GM12891 (cell line): ENCODE data around the gene UBE2U.

Source experiments
- POLR2A ChIP-seq: IDR thresholded peaks from 2 replicates; pipeline ENCODE4 v1.6.1; 2011; ENCODE audit warnings: low read depth, low read length, control low read depth
- POLR2AphosphoS5 ChIP-seq: IDR thresholded peaks from 2 replicates; pipeline ENCODE4 v1.6.1; 2011; ENCODE audit warnings: low read depth, low read length, control low read depth
- POU2F2 ChIP-seq: IDR thresholded peaks from 2 replicates; pipeline ENCODE4 v1.6.1; 2011; ENCODE audit warnings: low read depth, mild to moderate bottlenecking, control low read depth, low read length, moderate library complexity
- SPI1 ChIP-seq: IDR thresholded peaks from 2 replicates; pipeline ENCODE4 v1.6.1; 2011; ENCODE audit warnings: low read depth, low read length, control low read depth
- TAF1 ChIP-seq: IDR thresholded peaks from 2 replicates; pipeline ENCODE4 v1.6.1; 2011; ENCODE audit warnings: low read depth, low read length, control low read depth

GRCh38 chr1:64197076-64197475 is 6.3 kb upstream of the UBE2U start:
- TF ChIP-seq POLR2A (no peak), POLR2AphosphoS5 (no peak), SPI1 (no peak), POU2F2 (no peak), TAF1 (no peak)
